IMR-90 (cell line): ENCODE measurements around the gene SLC4A2. TPM values are rescaled to one million over a fixed set of nuclear protein-coding genes. Genes with fewer than 3 reads are reported as not detected.

Experiments
- ATAC-seq: fragments of 200-7000 bp; cut with Tn5 transposase; 2 replicates; pipeline ENCODE4 v1.9.1; 2020; ENCODE audit warnings: low read depth, mild to moderate bottlenecking, moderate library complexity
- BruUV-seq: library from RNA; stranded (reverse); fragments of 400-500 nt; replicated peaks from 2 replicates; lab custom pipeline; 2021; lab: Mats Ljungman, UMichigan
- CTCF ChIA-PET: fragments of 300-600 bp; formaldehyde crosslinking; extraction: SDS; loops from one replicate; lab custom pipeline; 2021; ENCODE audit warnings: antibody characterized with exemption; lab: Yijun Ruan, JAX
- POLR2A ChIA-PET: fragments of 300-600 bp; sonication (Branson Sonifier 250); formaldehyde crosslinking; loops from one replicate; lab custom pipeline; 2022; ENCODE audit warnings: antibody characterized with exemption; ENCODE audit not compliant: unreplicated experiment; lab: Charles Lee
- DNase-seq: peaks from one replicate; pipeline ENCODE4 v3.0.0; 2013
- H2AFZ ChIP-seq: replicated peaks from 2 replicates; pipeline ENCODE3; 2013; ENCODE audit warnings: low read length, mild to moderate bottlenecking; ENCODE audit not compliant: poor library complexity
- H2AK5ac ChIP-seq: 2 replicates; pipeline ENCODE4 v1.6.1; 2013; ENCODE audit warnings: low read depth, low read length, inconsistent platforms
- H2AK9ac ChIP-seq: replicated peaks from 2 replicates; pipeline ENCODE3; 2013; ENCODE audit warnings: mild to moderate bottlenecking, low read depth, low read length, moderate library complexity; ENCODE audit not compliant: poor library complexity
- H2BK120ac ChIP-seq: 2 replicates; pipeline ENCODE4 v1.6.1; 2013; ENCODE audit warnings: low read depth, low read length, inconsistent platforms
- H2BK15ac ChIP-seq: 3 replicates; pipeline ENCODE4 v1.6.1; 2013; ENCODE audit warnings: low read depth, low read length, inconsistent platforms
- H2BK20ac ChIP-seq: 2 replicates; pipeline ENCODE4 v1.6.1; 2013; ENCODE audit warnings: low read depth, mild to moderate bottlenecking, inconsistent platforms, low read length, moderate library complexity
- H2BK5ac ChIP-seq: 2 replicates; pipeline ENCODE4 v1.6.1; 2013; ENCODE audit warnings: mild to moderate bottlenecking, low read depth, low read length, inconsistent platforms; ENCODE audit not compliant: poor library complexity, severe bottlenecking
- H3K14ac ChIP-seq: replicated peaks from 2 replicates; pipeline ENCODE4 v1.6.1; 2013; ENCODE audit warnings: low read depth, low read length, inconsistent platforms
- H3K18ac ChIP-seq: 2 replicates; pipeline ENCODE4 v1.6.1; 2013; ENCODE audit warnings: low read depth, low read length, control low read depth
- H3K23ac ChIP-seq: 2 replicates; pipeline ENCODE4 v1.6.1; 2013; ENCODE audit warnings: low read depth, low read length, inconsistent platforms
- H3K27ac ChIP-seq: 2 replicates; pipeline ENCODE4 v1.5.1; 2013; ENCODE audit warnings: mild to moderate bottlenecking, control low read depth, low read length; ENCODE audit not compliant: insufficient read depth
- H3K27me3 ChIP-seq: 2 replicates; pipeline ENCODE4 v1.6.1; 2013; ENCODE audit warnings: low read length; ENCODE audit not compliant: control insufficient read depth, insufficient read depth
- H3K36me3 ChIP-seq: 2 replicates; pipeline ENCODE4 v1.6.1; 2013; ENCODE audit warnings: low read length, mixed read lengths; ENCODE audit not compliant: control insufficient read depth, insufficient read depth
- H3K4ac ChIP-seq: 2 replicates; pipeline ENCODE4 v1.6.1; 2013; ENCODE audit warnings: low read depth, low read length, inconsistent platforms
- H3K4me1 ChIP-seq: 2 replicates; pipeline ENCODE4 v1.6.1; 2013; ENCODE audit warnings: low read length, mixed read lengths; ENCODE audit not compliant: control insufficient read depth, insufficient read depth
- H3K4me2 ChIP-seq: 2 replicates; pipeline ENCODE4 v1.6.1; 2013; ENCODE audit warnings: low read depth, mild to moderate bottlenecking, control low read depth, low read length, moderate library complexity
- H3K4me3 ChIP-seq: 2 replicates; pipeline ENCODE4 v1.5.1; 2013; ENCODE audit warnings: low read depth, mild to moderate bottlenecking, control low read depth, low read length, moderate library complexity; ENCODE audit not compliant: insufficient read depth
- H3K56ac ChIP-seq: 2 replicates; pipeline ENCODE4 v1.6.1; 2013; ENCODE audit warnings: low read length, inconsistent platforms; ENCODE audit not compliant: insufficient read depth; ENCODE audit errors: extremely low read depth
- H3K79me1 ChIP-seq, 2 experiments: 2 replicates each; pipeline ENCODE4 v1.6.1; 2013; ENCODE audit warnings: low read length in 2 of 2, inconsistent platforms in 1 of 2, low read depth in 1 of 2
- H3K9ac ChIP-seq: 2 replicates; pipeline ENCODE4 v1.6.1; 2013; ENCODE audit warnings: low read depth, low read length, control low read depth
- H3K9me1 ChIP-seq: 2 replicates; pipeline ENCODE4 v1.6.1; 2013; ENCODE audit warnings: low read length, inconsistent platforms; ENCODE audit not compliant: insufficient read depth
- H3K9me3 ChIP-seq: 2 replicates; pipeline ENCODE4 v1.6.1; 2013; ENCODE audit warnings: low read length; ENCODE audit not compliant: control insufficient read depth, insufficient read depth
- H4K20me1 ChIP-seq: 2 replicates; pipeline ENCODE4 v1.6.1; 2013; ENCODE audit warnings: low read length, inconsistent platforms; ENCODE audit not compliant: insufficient read depth
- H4K5ac ChIP-seq: 2 replicates; pipeline ENCODE4 v1.6.1; 2013; ENCODE audit warnings: mild to moderate bottlenecking, low read depth, low read length, control low read depth
- H4K8ac ChIP-seq, 2 experiments: 2 replicates each; pipeline ENCODE4 v1.6.1; 2013; ENCODE audit warnings: low read depth in 2 of 2, low read length in 2 of 2, control low read depth in 1 of 2, inconsistent platforms in 1 of 2
- H4K91ac ChIP-seq: 2 replicates; pipeline ENCODE4 v1.6.1; 2013; ENCODE audit warnings: low read depth, low read length, inconsistent platforms; ENCODE audit not compliant: insufficient read depth
- BHLHE40 ChIP-seq: fragments of 150-350 bp; IDR thresholded peaks from 2 replicates; pipeline ENCODE4 v1.6.1; 2016; ENCODE audit warnings: mild to moderate bottlenecking, low read depth, low read length
- CEBPB ChIP-seq: IDR thresholded peaks from 2 replicates; pipeline ENCODE4 v1.6.1; 2012; ENCODE audit warnings: low read depth, low read length, improper control_type of control experiment
- CHD1 ChIP-seq: IDR thresholded peaks from 2 replicates; pipeline ENCODE4 v1.6.1; 2012; ENCODE audit warnings: low read depth, low read length, improper control_type of control experiment
- ELK1 ChIP-seq: fragments of 150-350 bp; IDR thresholded peaks from 2 replicates; pipeline ENCODE4 v1.6.1; 2016; ENCODE audit warnings: low read depth, mild to moderate bottlenecking, low read length, moderate library complexity, borderline replicate concordance
- FOS ChIP-seq: fragments of 150-350 bp; IDR thresholded peaks from 2 replicates; pipeline ENCODE4 v1.6.1; 2016; ENCODE audit warnings: low read depth, low read length
- MAFK ChIP-seq: IDR thresholded peaks from 2 replicates; pipeline ENCODE4 v1.6.1; 2012; ENCODE audit warnings: low read depth, low read length, improper control_type of control experiment
- MAZ ChIP-seq: IDR thresholded peaks from 2 replicates; pipeline ENCODE4 v1.6.1; 2012; ENCODE audit warnings: low read depth, mild to moderate bottlenecking, low read length, improper control_type of control experiment, moderate library complexity, borderline replicate concordance
- MXI1 ChIP-seq: IDR thresholded peaks from 2 replicates; pipeline ENCODE4 v1.6.1; 2012; ENCODE audit warnings: low read depth, mild to moderate bottlenecking, low read length, moderate library complexity, borderline replicate concordance
- NFE2L2 ChIP-seq: fragments of 150-350 bp; IDR thresholded peaks from 2 replicates; pipeline ENCODE4 v1.6.1; 2016; ENCODE audit warnings: low read depth, mild to moderate bottlenecking, low read length
- POLR2A ChIP-seq: IDR thresholded peaks from 2 replicates; pipeline ENCODE4 v1.6.1; 2012; ENCODE audit warnings: mild to moderate bottlenecking, low read depth, low read length
- RAD21 ChIP-seq: IDR thresholded peaks from 2 replicates; pipeline ENCODE4 v1.6.1; 2012; ENCODE audit warnings: low read length, improper control_type of control experiment
- RCOR1 ChIP-seq: IDR thresholded peaks from 2 replicates; pipeline ENCODE4 v1.6.1; 2012; ENCODE audit warnings: mild to moderate bottlenecking, low read length, improper control_type of control experiment; ENCODE audit not compliant: insufficient replicate concordance
- RFX5 ChIP-seq: IDR thresholded peaks from 2 replicates; pipeline ENCODE4 v1.8.0; 2012; ENCODE audit warnings: low read depth, mild to moderate bottlenecking, low read length, moderate library complexity
- SMC3 ChIP-seq: fragments of 150-350 bp; IDR thresholded peaks from 2 replicates; pipeline ENCODE4 v1.6.1; 2016; ENCODE audit warnings: low read depth, mild to moderate bottlenecking, antibody characterized with exemption, low read length, moderate library complexity
- USF2 ChIP-seq: fragments of 150-350 bp; IDR thresholded peaks from 2 replicates; pipeline ENCODE4 v1.6.1; 2017; ENCODE audit warnings: mild to moderate bottlenecking, antibody characterized with exemption, low read length, low read depth
- WGBS, 2 experiments: methylation state at CpG; one replicate each; pipeline versions ENCODE4 v1.1.5 to v1.1.7; 2013; ENCODE audit warnings: missing lambda C conversion rate in 2 of 2; ENCODE audit not compliant: insufficient read length in 1 of 2; ENCODE audit errors: extremely low coverage in 2 of 2; 5-methylcytosine and 5-hydroxymethylcytosine counted together
- dilution Hi-C: fragments of 300-500 bp; cut with HindIII; formaldehyde crosslinking; loops from one replicate; pipeline ENCODE4 v1.14.3; 2018; ENCODE audit warnings: low sequenced_read_pairs; ENCODE audit not compliant: unreplicated experiment
- in situ Hi-C: fragments of 300-500 bp; cut with MboI; formaldehyde crosslinking; loops from 3 replicates; pipeline ENCODE4 v1.14.3; 2019; ENCODE audit warnings: low sequenced_read_pairs, inconsistent platforms, mixed read lengths
- intact Hi-C: fragments of 100-400 bp; cut with micrococcal nuclease; formaldehyde crosslinking; loops from 2 replicates; pipeline ENCODE4 v1.10.0; 2022
- polyA plus RNA-seq, 3 experiments: library from polyadenylated mRNA; depleted of rRNA; stranded (reverse); fragments of >200 nt; gene quantifications; 2 replicates each; pipeline ENCODE4 v1.2.3, GENCODE V29; 2012; ENCODE audit warnings: low replicate concordance in 1 of 3
- total RNA-seq: library from RNA; depleted of rRNA; stranded (reverse); fragments of >200 nt; gene quantifications from 2 replicates; pipeline ENCODE4 v1.2.3, GENCODE V29; 2012
- TF ChIP-seq, protein P1 (sequence below): conservative IDR thresholded peaks from 2 replicates; pipeline ENCODE4 v1.5.1; 2012; ENCODE audit warnings: mild to moderate bottlenecking, low read depth, low read length, improper control_type of control experiment

SLC4A2 gene
- total and polyA plus RNA-seq, 2 of the 4 experiments (the other 2 are of a cell fraction): 29.6 to 91.0 TPM

DNA sequence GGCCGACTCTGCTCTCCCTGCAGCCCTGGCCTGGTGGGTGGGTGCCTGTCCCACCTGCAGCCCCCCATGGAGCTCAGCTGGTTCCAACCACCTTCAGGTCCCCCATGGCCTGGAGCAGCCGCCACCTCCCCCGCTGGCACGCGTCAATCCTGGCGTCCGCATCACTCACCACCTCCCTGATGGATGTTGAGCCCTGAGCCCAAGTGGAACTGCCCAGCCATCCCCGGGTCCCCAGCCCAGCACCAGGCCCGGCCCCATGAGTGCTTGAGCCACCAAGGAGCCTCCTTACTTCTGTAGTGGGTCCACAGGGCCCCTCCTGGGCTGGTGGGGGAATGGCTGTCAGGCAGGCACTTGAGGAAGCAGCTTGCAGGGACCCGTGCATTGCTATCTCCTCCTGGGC, 41.5 kb downstream of the SLC4A2 start:
- Histone ChIP-seq H4K5ac (no peak overlapping the region), H2BK120ac (no peak overlapping the region), H3K14ac (no peak overlapping the region), H3K9ac (no peak overlapping the region), H3K4me1 (peaks cover 11% of the 10 kb centered on the region), H3K18ac (no peak overlapping the region), H3K9me1 (peaks cover 7% of the 10 kb centered on the region; the same call in 1 of the 2 replicates), H3K4me2 (no peak overlapping the region), H3K27me3 (no peaks in the 10 kb centered on the region), H2BK20ac (no peak overlapping the region), H4K91ac (no peak overlapping the region), H2AK5ac (no peak overlapping the region), H3K23ac (no peak overlapping the region), H3K36me3 (0 out of 2 replicates have a peak, but pooled peaks cover 1% of the 10 kb centered on the region), H3K79me1 (peaks cover 20 to 89% of the 10 kb centered on the region in 2 experiments), H2BK15ac (no peak overlapping the region), H4K20me1 (peaks cover 90% of the 10 kb centered on the region), H2AFZ (no peak overlapping the region), H3K56ac (no peak overlapping the region), H3K27ac (no peak overlapping the region), H2AK9ac (no peak overlapping the region), H4K8ac (no peak overlapping the region), H3K9me3 (no peaks in the 10 kb centered on the region), H3K4me3 (no peak overlapping the region), H3K4ac (no peak overlapping the region), H2BK5ac (no peak overlapping the region)
- POLR2A ChIA-PET: no interaction called here
- dilution Hi-C loops: no loop called here
- no TSS peak for BruUV-seq
- TF ChIP-seq BHLHE40: no peak
- no peak for TF ChIP-seq MAZ
- no peak for TF ChIP-seq SMC3
- TF ChIP-seq NFE2L2: no peak
- no peak for TF ChIP-seq CEBPB
- TF ChIP-seq MXI1: no peak
- no peak for TF ChIP-seq MAFK
- no peak for TF ChIP-seq RFX5
- no peak for TF ChIP-seq POLR2A
- no peak for TF ChIP-seq RAD21
- TF ChIP-seq CHD1: no peak
- TF ChIP-seq ELK1: no peak
- TF ChIP-seq FOS: no peak
- TF ChIP-seq USF2: no peak
- TF ChIP-seq, protein P1, sequence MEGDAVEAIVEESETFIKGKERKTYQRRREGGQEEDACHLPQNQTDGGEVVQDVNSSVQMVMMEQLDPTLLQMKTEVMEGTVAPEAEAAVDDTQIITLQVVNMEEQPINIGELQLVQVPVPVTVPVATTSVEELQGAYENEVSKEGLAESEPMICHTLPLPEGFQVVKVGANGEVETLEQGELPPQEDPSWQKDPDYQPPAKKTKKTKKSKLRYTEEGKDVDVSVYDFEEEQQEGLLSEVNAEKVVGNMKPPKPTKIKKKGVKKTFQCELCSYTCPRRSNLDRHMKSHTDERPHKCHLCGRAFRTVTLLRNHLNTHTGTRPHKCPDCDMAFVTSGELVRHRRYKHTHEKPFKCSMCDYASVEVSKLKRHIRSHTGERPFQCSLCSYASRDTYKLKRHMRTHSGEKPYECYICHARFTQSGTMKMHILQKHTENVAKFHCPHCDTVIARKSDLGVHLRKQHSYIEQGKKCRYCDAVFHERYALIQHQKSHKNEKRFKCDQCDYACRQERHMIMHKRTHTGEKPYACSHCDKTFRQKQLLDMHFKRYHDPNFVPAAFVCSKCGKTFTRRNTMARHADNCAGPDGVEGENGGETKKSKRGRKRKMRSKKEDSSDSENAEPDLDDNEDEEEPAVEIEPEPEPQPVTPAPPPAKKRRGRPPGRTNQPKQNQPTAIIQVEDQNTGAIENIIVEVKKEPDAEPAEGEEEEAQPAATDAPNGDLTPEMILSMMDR: no peak
- TF ChIP-seq RCOR1: no peak
- no CpG with 5 or more reads among the region's 10 CpGs for WGBS, 2 experiments
- ATAC-seq: no peak
- intact Hi-C loops: no loop called here
- in situ Hi-C loops: loop anchor here (10.0 to 25.0 kb wide), 2 partner anchors 196 to 314 kb away; no protein-coding TSS in a partner anchor
- CTCF ChIA-PET: interaction anchor here (1.2 kb wide), 1 partner anchor 8 kb away, joined by 3 read pairs; no protein-coding TSS in a partner anchor
- no peak for DNase-seq
